ENCODE data around the gene KLHL3.

DNA sequence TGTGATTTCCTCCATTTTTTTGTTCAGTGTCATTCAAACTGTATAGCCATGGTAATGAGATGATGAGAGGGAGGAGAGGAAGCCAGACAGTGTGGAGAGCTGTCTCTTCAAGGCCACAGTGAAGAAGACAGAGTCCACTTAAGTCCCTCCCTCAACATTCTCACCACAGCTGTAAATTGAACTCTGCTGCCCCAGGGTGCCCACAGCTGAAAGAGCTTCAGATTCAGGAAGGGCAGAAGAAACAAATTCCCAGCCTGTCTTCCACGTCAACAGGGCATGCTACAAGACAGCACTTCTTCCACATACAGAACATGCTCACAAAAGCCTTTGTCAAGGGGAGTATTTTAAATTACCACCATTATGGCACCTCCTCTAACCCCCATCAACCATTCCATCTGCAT is 100.4 kb downstream of the KLHL3 start:
- no peak for TF ChIP-seq POLR2A (IDR thresholded peaks at IDR 0.05)
- TF ChIP-seq, protein P1, sequence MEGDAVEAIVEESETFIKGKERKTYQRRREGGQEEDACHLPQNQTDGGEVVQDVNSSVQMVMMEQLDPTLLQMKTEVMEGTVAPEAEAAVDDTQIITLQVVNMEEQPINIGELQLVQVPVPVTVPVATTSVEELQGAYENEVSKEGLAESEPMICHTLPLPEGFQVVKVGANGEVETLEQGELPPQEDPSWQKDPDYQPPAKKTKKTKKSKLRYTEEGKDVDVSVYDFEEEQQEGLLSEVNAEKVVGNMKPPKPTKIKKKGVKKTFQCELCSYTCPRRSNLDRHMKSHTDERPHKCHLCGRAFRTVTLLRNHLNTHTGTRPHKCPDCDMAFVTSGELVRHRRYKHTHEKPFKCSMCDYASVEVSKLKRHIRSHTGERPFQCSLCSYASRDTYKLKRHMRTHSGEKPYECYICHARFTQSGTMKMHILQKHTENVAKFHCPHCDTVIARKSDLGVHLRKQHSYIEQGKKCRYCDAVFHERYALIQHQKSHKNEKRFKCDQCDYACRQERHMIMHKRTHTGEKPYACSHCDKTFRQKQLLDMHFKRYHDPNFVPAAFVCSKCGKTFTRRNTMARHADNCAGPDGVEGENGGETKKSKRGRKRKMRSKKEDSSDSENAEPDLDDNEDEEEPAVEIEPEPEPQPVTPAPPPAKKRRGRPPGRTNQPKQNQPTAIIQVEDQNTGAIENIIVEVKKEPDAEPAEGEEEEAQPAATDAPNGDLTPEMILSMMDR (IDR thresholded peaks at IDR 0.05): no peak
